SJSA1 (cell line): ENCODE measurements around the gene DLG2. TPM values are rescaled to one million over a fixed set of nuclear protein-coding genes. Genes with fewer than 3 reads are reported as not detected.

Experiments used
- DNase-seq, 2 experiments: peaks; one replicate each; pipeline ENCODE4 v3.0.0-alpha.2; 2015 to 2020; ENCODE audit warnings: low spot score in 2 of 2, low read depth in 1 of 2
- H3K27ac ChIP-seq: fragments of 250-450 bp; sonication (Bioruptor Pico); 2 replicates; pipeline ENCODE4 v1.5.1; 2020; ENCODE audit warnings: mild to moderate bottlenecking, moderate library complexity
- H3K27me3 ChIP-seq: fragments of 250-450 bp; sonication (Bioruptor Pico); replicated peaks from 2 replicates; pipeline ENCODE4 v1.5.1; 2020; ENCODE audit warnings: mild to moderate bottlenecking, moderate library complexity
- H3K36me3 ChIP-seq: fragments of 250-450 bp; sonication (Bioruptor Pico); 2 replicates; pipeline ENCODE4 v1.5.1; 2020; ENCODE audit warnings: mild to moderate bottlenecking
- H3K4me1 ChIP-seq: fragments of 250-450 bp; sonication (Bioruptor Pico); replicated peaks from 2 replicates; pipeline ENCODE4 v1.6.1; 2021; ENCODE audit warnings: mild to moderate bottlenecking
- H3K4me3 ChIP-seq: fragments of 250-450 bp; sonication (Bioruptor Pico); 2 replicates; pipeline ENCODE4 v1.5.1; 2020; ENCODE audit warnings: mild to moderate bottlenecking
- H3K9me3 ChIP-seq: fragments of 250-450 bp; sonication (Bioruptor Pico); replicated peaks from 2 replicates; pipeline ENCODE4 v1.5.1; 2020; ENCODE audit warnings: mild to moderate bottlenecking
- total RNA-seq: library from RNA; depleted of rRNA; stranded (reverse); fragments of >200 nt; shearing (Covaris generic); gene quantifications from 2 replicates; pipeline ENCODE4 v1.2.3, GENCODE V29; 2014

The DLG2 gene
- total RNA-seq, 1 experiment from 2014 or later: 0.13 TPM

DNA sequence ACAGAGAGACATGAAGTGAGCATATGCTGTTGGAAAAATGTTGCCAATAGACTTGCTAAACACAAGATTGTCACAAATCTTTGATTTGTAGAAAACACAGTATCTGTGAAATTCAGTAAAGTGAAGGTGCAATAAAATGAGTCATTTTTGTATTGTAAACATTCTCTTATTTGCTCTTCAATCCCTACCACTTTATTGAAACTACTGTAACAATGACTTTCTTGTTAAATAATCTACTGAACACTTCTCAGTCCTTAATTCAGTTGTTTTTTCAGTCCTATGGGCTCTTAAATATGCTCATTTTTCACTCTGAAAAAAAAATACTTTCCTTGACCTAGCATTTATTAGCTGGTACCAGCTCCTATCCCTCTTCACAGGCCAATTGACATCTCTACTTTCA, 531.9 kb downstream of the DLG2 start:
- Histone ChIP-seq H3K4me3 (no peak overlapping the region), H3K27ac (no peak overlapping the region), H3K9me3 (no peaks in the 10 kb centered on the region), H3K4me1 (no peaks in the 10 kb centered on the region), H3K27me3 (no peaks in the 10 kb centered on the region), H3K36me3 (no peaks in the 10 kb centered on the region)
- DNase-seq: no peak

DNA sequence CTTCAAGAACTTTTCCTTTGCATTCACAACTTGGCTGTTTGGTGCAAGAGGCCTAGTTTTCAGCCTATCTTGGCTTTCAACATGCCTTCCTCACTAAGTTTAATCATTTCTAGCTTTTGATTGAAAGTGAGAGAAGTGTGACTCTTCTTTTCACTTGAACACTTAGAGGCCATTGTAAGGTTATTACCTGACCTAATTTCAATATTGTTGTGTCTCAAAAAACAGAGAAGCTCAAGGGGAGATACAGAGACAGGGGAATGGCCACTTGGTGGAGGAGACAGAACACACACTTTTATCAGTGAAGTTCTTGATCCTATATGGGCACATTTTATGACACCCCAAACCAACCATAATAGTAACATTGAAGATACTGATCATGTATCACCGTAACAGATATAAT, 532.3 kb downstream of the DLG2 start:
- no peaks in the 10 kb centered on the region for H3K9me3 ChIP-seq
- no peaks in the 10 kb centered on the region for H3K27me3 ChIP-seq
- H3K36me3 ChIP-seq: no peaks in the 10 kb centered on the region
- no peak overlapping the region for H3K4me3 ChIP-seq
- DNase-seq: no peak
- H3K27ac ChIP-seq: no peak overlapping the region
- H3K4me1 ChIP-seq: no peaks in the 10 kb centered on the region

DNA sequence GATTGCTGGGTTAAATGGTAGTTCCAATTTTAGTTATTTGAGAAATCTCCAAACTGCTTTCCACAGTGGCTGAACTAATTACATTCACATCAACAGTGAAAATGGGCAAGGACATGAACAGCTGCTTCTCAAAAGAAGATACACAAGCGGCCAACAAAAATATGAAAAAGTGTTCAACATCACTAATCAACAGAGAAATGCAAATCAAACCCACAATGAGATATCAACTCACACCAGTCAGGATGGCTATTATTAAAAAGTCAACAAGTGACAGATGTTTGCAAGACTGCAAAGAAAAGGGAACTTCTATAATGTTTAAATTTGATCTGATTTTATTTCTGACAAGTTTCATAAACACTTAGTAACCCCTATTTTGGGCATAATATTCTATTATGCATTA, 537.5 kb downstream of the DLG2 start:
- DNase-seq: no peak
- Histone ChIP-seq H3K4me1 (no peaks in the 10 kb centered on the region), H3K36me3 (no peaks in the 10 kb centered on the region), H3K27me3 (no peaks in the 10 kb centered on the region), H3K4me3 (no peak overlapping the region), H3K27ac (no peak overlapping the region), H3K9me3 (no peaks in the 10 kb centered on the region)

- Histone ChIP-seq H3K27me3 (no peaks in the 10 kb centered on the region), H3K9me3 (no peaks in the 10 kb centered on the region), H3K4me1 (no peaks in the 10 kb centered on the region), H3K4me3 (no peak overlapping the region), H3K36me3 (no peaks in the 10 kb centered on the region), H3K27ac (no peak overlapping the region)
- no peak for DNase-seq
Observed at GRCh38 chr11:85088286-85088685, 538.9 kb downstream of the DLG2 start.

- no peak for DNase-seq
- no peaks in the 10 kb centered on the region for H3K9me3 ChIP-seq
- no peaks in the 10 kb centered on the region for H3K4me1 ChIP-seq
- no peaks in the 10 kb centered on the region for H3K36me3 ChIP-seq
- H3K27ac ChIP-seq: no peak overlapping the region
- no peaks in the 10 kb centered on the region for H3K27me3 ChIP-seq
- H3K4me3 ChIP-seq: no peak overlapping the region
Observed at GRCh38 chr11:85086504-85087284, 540.5 kb downstream of the DLG2 start.

DNA sequence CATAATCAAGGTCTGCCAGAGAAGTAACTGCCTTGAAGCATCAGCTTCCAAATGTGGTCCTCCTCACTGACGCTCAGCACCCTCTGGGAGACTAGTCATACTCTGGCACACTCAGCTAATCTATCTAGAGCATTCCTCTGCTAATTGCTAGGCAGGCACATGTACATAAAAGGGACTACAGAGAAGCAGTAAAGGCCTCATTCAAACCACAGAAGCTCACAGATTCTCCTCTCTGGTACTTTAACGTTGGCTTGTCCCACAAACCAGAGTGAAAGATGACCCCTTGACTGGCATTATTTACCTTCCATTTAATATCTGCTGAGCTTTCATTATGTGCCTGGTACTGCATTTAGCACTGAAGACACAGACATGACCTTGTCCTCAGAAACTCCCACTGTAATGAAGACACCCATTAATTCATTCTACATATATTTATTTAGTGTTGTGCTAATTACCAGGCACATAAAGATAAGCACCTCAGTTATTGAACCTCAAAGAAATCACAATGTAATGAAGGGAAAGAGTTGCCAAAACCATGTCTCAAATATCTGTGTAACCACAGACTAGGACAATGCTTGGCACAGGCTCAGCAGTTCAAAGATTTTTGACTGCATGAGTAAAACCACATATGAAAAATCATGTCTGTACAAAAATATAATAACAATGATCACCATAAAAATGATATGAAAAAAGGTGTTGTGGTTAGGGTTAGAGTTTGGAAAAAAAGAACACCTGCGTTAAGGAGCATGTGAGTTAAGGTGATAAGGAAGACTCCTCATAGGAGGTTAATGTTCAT, 550.4 kb downstream of the DLG2 start:
- H3K27ac ChIP-seq: no peak overlapping the region
- no peaks in the 10 kb centered on the region for H3K36me3 ChIP-seq
- H3K9me3 ChIP-seq: no peaks in the 10 kb centered on the region
- H3K4me3 ChIP-seq: no peak overlapping the region
- no peaks in the 10 kb centered on the region for H3K27me3 ChIP-seq
- no peak for DNase-seq
- no peaks in the 10 kb centered on the region for H3K4me1 ChIP-seq

DNA sequence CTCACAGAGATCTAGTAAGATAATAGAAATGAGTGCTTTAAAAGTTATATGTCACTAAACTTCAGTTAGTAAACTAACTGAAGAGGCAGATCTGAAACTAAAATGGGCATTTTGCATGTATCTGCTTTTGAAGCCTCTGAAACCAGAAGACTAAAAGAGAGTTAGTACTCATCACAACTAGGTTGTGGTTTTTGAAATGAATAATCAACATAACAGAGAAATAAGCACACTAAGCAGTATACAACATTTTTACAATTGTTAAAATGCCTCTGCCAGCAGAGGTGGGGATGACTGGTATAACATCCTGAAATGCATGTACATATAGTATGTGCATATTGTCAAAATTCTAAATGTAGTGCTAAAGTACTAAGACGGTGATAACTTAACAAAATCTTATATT, 564.5 kb downstream of the DLG2 start:
- no peaks in the 10 kb centered on the region for H3K9me3 ChIP-seq
- DNase-seq: no peak
- no peaks in the 10 kb centered on the region for H3K27me3 ChIP-seq
- H3K36me3 ChIP-seq: no peaks in the 10 kb centered on the region
- no peak overlapping the region for H3K27ac ChIP-seq
- H3K4me1 ChIP-seq: no peaks in the 10 kb centered on the region
- H3K4me3 ChIP-seq: no peak overlapping the region

GRCh38 chr11:85052636-85053035, 574.5 kb downstream of the DLG2 start:
- no peak for DNase-seq
- H3K4me1 ChIP-seq: no peaks in the 10 kb centered on the region
- H3K27me3 ChIP-seq: no peaks in the 10 kb centered on the region
- H3K27ac ChIP-seq: no peak overlapping the region
- H3K36me3 ChIP-seq: no peaks in the 10 kb centered on the region
- H3K4me3 ChIP-seq: no peak overlapping the region
- H3K9me3 ChIP-seq: no peaks in the 10 kb centered on the region

- Histone ChIP-seq H3K9me3 (no peaks in the 10 kb centered on the region), H3K27me3 (no peaks in the 10 kb centered on the region), H3K27ac (no peak overlapping the region), H3K4me1 (no peaks in the 10 kb centered on the region), H3K4me3 (no peak overlapping the region), H3K36me3 (no peaks in the 10 kb centered on the region)
- DNase-seq: no peak
Observed at GRCh38 chr11:85048801-85049200, 578.3 kb downstream of the DLG2 start.

GRCh38 chr11:85045716-85046115, 581.4 kb downstream of the DLG2 start:
- Histone ChIP-seq H3K9me3 (no peaks in the 10 kb centered on the region), H3K27me3 (no peaks in the 10 kb centered on the region), H3K4me1 (no peaks in the 10 kb centered on the region), H3K4me3 (no peak overlapping the region), H3K36me3 (no peaks in the 10 kb centered on the region), H3K27ac (no peak overlapping the region)
- DNase-seq: no peak

GRCh38 chr11:85044911-85045310, 582.2 kb downstream of the DLG2 start:
- no peaks in the 10 kb centered on the region for H3K27me3 ChIP-seq
- H3K4me3 ChIP-seq: no peak overlapping the region
- no peaks in the 10 kb centered on the region for H3K36me3 ChIP-seq
- H3K4me1 ChIP-seq: no peaks in the 10 kb centered on the region
- no peaks in the 10 kb centered on the region for H3K9me3 ChIP-seq
- DNase-seq: no peak
- no peak overlapping the region for H3K27ac ChIP-seq

- Histone ChIP-seq H3K4me1 (no peaks in the 10 kb centered on the region), H3K4me3 (no peak overlapping the region), H3K36me3 (no peaks in the 10 kb centered on the region), H3K27ac (no peak overlapping the region), H3K9me3 (no peaks in the 10 kb centered on the region), H3K27me3 (no peaks in the 10 kb centered on the region)
- no peak for DNase-seq
Observed at GRCh38 chr11:85042361-85042760, 584.8 kb downstream of the DLG2 start.

DNA sequence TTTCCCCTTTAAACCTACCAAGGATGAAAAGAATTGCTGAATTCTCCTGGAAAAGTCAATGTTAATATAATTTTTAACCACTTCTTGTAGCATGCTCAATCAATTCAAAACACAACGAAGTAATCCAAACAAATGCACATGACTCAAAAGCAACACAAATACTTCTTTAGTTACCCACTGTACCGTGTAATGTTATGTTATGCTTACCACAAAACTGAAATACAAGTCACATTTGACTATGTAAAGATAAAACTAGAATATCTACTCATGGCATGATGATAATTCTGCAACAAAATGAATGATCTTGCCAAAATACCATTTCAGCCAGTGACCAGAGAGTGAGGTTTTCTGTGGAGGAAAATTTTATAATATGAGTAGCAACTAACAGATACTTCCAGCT, 587.0 kb downstream of the DLG2 start:
- Histone ChIP-seq H3K4me3 (no peak overlapping the region), H3K4me1 (no peaks in the 10 kb centered on the region), H3K9me3 (no peaks in the 10 kb centered on the region), H3K27me3 (no peaks in the 10 kb centered on the region), H3K27ac (no peak overlapping the region), H3K36me3 (no peaks in the 10 kb centered on the region)
- no peak for DNase-seq

DNA sequence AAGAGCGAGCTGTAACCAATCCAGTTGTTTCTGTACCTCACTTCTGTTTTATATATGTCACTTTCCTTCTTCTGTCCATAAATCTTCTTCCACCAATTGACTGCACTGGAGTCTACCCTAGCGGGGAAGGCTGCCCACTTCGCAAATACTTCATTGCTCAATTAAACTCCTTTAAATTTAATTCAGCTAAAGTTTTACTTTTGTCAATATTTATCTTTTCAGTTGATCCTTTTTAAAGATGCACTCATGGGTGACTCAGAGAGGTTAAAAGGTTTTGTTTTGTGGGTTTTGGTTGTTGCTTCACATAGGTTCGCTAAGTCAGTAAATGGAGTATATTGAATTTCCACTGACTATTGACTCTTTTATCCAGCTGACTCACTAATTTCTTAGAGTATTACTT, 597.2 kb downstream of the DLG2 start:
- Histone ChIP-seq H3K9me3 (no peaks in the 10 kb centered on the region), H3K27ac (no peak overlapping the region), H3K36me3 (no peaks in the 10 kb centered on the region), H3K4me1 (no peaks in the 10 kb centered on the region), H3K4me3 (no peak overlapping the region), H3K27me3 (no peaks in the 10 kb centered on the region)
- no peak for DNase-seq
